DND-41 (cell line): ENCODE results near the gene CDKN2B.

Experiments used
- CTCF ChIP-seq: IDR thresholded peaks from 2 replicates; pipeline ENCODE4 v1.5.1; 2012; ENCODE audit warnings: borderline replicate concordance, low read length, moderate library complexity, mild to moderate bottlenecking; ENCODE audit not compliant: poor library complexity, severe bottlenecking; ENCODE audit errors: extremely low read depth
- EZH2 ChIP-seq: IDR thresholded peaks from 3 replicates; pipeline ENCODE4 v1.6.1; 2012; ENCODE audit warnings: borderline replicate concordance, low read depth, mild to moderate bottlenecking, moderate library complexity, low read length, inconsistent platforms; ENCODE audit not compliant: severe bottlenecking

- no peak for TF ChIP-seq CTCF
- no peak for TF ChIP-seq EZH2
Measured at GRCh38 chr9:22054076-22054475, 45.0 kb upstream of the CDKN2B start.
